Body of pancreas (tissue), 4 donors: ENCODE data around the gene SEZ6L2. TPM values are rescaled to one million over a fixed set of nuclear protein-coding genes. Genes with fewer than 3 reads are reported as not detected.

Source experiments
- ATAC-seq: fragments of 150-250 bp; one replicate; pipeline ENCODE4 v1.9.1; 2016
- DNase-seq, 4 donors: peaks; one replicate each; pipeline ENCODE4 v3.0.0-alpha.2; 2019
- H3K27ac ChIP-seq, 4 donors: fragments of 200-600 bp; sonication (generic); 1 replicate in 3 of 4; 2 replicates in 1 of 4; pipeline versions ENCODE4 v1.5.1 to v1.6.1; 2016 to 2019; ENCODE audit warnings: mild to moderate bottlenecking in 1 of 4, mixed read lengths in 1 of 4, moderate library complexity in 1 of 4
- H3K27me3 ChIP-seq, 2 donors: fragments of 200-600 bp; sonication (generic); one replicate each; pipeline ENCODE4 v1.6.0; 2016; ENCODE audit warnings: mild to moderate bottlenecking in 1 of 2
- H3K36me3 ChIP-seq, 2 donors: fragments of 200-600 bp; sonication (generic); replicated peaks in 1 of 2; 2 replicates each; pipeline ENCODE4 v1.5.1; 2016; ENCODE audit warnings: low read depth in 2 of 2; ENCODE audit not compliant: insufficient read depth in 1 of 2
- H3K4me1 ChIP-seq: fragments of 200-600 bp; sonication (generic); one replicate; pipeline ENCODE4 v1.6.0; 2016
- H3K4me3 ChIP-seq, 2 donors: fragments of 200-600 bp; sonication (generic); 1 replicate in 1 of 2; 2 replicates in 1 of 2; pipeline ENCODE4 v1.5.1; 2016 to 2019
- H3K9me3 ChIP-seq, 3 donors: fragments of 200-600 bp; sonication (generic); 1 replicate in 2 of 3; 2 replicates in 1 of 3; pipeline ENCODE4 v1.5.1; 2016
- POLR2A ChIP-seq, 3 donors: fragments of 450-650 bp; IDR thresholded peaks; one replicate each; pipeline ENCODE4 v1.6.1; 2016; ENCODE audit warnings: antibody characterized with exemption in 3 of 3, mild to moderate bottlenecking in 2 of 3
- WGBS, 2 donors: methylation state at CpG; one replicate each; pipeline ENCODE4 v1.1.5; 2017; 5-methylcytosine and 5-hydroxymethylcytosine counted together
- intact Hi-C: fragments of 100-400 bp; cut with DNase I; formaldehyde crosslinking; loops from one replicate; pipeline ENCODE4 v1.15.1; 2023
- total RNA-seq, 2 donors: library from RNA; depleted of rRNA; stranded (reverse); fragments of >200 nt; gene quantifications; one replicate each; pipeline ENCODE4 v1.1.0, GENCODE V29; 2016
- TF ChIP-seq, protein P1 (sequence below), 7 experiments: fragments of 450-650 bp in 4 of 7; fragments of 200-600 bp in 3 of 7; sonication (generic) in 3 of 7; IDR thresholded peaks; one replicate each; pipeline ENCODE4 v1.5.1; 2016 to 2019; ENCODE audit warnings: antibody characterized with exemption in 7 of 7

SEZ6L2 gene
- total RNA-seq, 2 donors from 2014 or later, result 19.2 to 28.3 TPM

DNA sequence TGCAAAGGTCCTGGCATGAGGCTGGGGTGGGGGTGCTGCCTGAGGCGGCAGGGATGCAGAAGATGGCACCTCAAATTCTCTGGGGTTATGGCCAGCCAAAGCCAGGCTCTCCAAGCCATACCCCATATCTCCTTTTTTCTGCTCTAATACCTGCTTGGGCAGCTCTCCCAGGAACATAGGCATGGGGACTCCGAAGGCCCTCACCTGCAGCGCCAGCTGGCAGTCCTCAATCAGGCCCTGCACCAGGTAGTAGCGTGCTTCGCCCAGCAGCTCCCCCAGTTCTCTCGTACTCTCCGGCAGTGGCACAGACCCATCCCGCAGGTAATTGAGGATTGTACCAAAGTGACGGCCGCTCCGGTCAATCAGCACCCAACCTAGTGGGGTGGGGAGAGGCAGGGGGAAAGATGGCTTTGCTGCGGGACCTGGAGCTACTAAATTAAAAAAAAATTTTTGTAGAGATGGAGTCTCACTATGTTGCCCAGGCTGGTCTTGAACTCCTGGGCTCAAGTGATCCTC lies 23.7 kb upstream of the SEZ6L2 start:
- Histone ChIP-seq H3K27ac (no peak overlapping the region), H3K4me1 (peaks cover 23% of the 10 kb centered on the region), H3K36me3 (peaks cover 0 to 8% of the 10 kb centered on the region in 2 donors), H3K27me3 (no peaks in the 10 kb centered on the region), H3K4me3 (no peak overlapping the region), H3K9me3 (no peaks in the 10 kb centered on the region)
- WGBS, 2 donors, result 91 to 92% methylated on average over 2 to 12 of the region's 12 CpGs
- TF ChIP-seq, protein P1, sequence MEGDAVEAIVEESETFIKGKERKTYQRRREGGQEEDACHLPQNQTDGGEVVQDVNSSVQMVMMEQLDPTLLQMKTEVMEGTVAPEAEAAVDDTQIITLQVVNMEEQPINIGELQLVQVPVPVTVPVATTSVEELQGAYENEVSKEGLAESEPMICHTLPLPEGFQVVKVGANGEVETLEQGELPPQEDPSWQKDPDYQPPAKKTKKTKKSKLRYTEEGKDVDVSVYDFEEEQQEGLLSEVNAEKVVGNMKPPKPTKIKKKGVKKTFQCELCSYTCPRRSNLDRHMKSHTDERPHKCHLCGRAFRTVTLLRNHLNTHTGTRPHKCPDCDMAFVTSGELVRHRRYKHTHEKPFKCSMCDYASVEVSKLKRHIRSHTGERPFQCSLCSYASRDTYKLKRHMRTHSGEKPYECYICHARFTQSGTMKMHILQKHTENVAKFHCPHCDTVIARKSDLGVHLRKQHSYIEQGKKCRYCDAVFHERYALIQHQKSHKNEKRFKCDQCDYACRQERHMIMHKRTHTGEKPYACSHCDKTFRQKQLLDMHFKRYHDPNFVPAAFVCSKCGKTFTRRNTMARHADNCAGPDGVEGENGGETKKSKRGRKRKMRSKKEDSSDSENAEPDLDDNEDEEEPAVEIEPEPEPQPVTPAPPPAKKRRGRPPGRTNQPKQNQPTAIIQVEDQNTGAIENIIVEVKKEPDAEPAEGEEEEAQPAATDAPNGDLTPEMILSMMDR (IDR thresholded peaks at IDR 0.05), result no peak
- no peak for TF ChIP-seq POLR2A (IDR thresholded peaks at IDR 0.05)
- ATAC-seq, result no peak
- intact Hi-C loops, result no loop called here
- no peak for DNase-seq

DNA sequence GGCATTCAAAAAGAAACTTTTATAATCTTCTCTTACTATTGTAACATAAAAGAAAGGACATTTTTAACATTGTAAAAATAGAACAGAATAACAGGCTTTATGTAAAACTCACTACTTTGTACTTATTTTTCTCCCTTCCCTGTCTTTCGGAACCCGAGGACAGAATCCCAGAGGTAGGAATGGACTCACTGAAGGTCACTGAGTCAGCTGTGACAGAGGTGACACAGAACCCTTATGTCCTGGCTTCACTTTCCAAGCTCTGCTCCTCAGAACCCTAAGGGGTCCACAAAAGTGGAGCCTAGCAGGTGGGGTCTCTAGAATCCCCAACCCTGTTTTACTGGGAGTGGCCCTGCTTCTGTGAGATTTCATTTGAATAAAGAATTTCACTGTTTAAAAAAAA lies 23.0 kb upstream of the SEZ6L2 start:
- H3K27ac ChIP-seq, result no peak overlapping the region
- intact Hi-C loops, result no loop called here
- H3K9me3 ChIP-seq, result no peaks in the 10 kb centered on the region
- peaks cover 0 to 8% of the 10 kb centered on the region in 2 donors for H3K36me3 ChIP-seq
- DNase-seq, result no peak
- H3K27me3 ChIP-seq, result no peaks in the 10 kb centered on the region
- TF ChIP-seq POLR2A (IDR thresholded peaks at IDR 0.05), result no peak
- TF ChIP-seq, protein P1 (IDR thresholded peaks at IDR 0.05), result no peak
- 83 to 85% methylated on average over 2 of the region's 2 CpGs for WGBS, 2 donors
- no peak overlapping the region for H3K4me3 ChIP-seq
- no peak for ATAC-seq
- peaks cover 23% of the 10 kb centered on the region for H3K4me1 ChIP-seq

DNA sequence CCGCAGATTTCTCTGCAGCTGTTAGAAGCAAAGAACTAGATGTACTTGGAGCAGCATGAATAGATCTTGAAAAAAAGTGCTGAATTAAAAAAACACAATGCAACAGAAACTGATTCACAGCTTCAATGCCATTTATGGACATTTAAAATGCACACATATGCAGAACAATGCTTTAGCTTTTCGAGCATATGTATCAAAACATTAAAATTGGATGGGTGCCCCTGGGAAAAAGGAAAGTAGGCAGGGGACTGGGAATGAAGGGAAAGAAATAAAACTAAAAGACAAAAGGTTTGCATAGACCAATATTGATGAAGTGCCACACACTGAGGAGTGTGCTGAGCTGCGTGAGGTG lies 21.7 kb upstream of the SEZ6L2 start:
- no peaks in the 10 kb centered on the region for H3K27me3 ChIP-seq
- ATAC-seq (no peak), DNase-seq (no peak)
- no peak overlapping the region for H3K27ac ChIP-seq
- peaks cover 12% of the 10 kb centered on the region for H3K4me1 ChIP-seq
- intact Hi-C loops, result no loop called here
- WGBS, 2 donors, result 90 to 94% methylated on average over 3 of the region's 3 CpGs
- no peaks in the 10 kb centered on the region for H3K9me3 ChIP-seq
- H3K4me3 ChIP-seq, result no peak overlapping the region
- no peak for TF ChIP-seq POLR2A (IDR thresholded peaks at IDR 0.05)
- TF ChIP-seq, protein P1 (IDR thresholded peaks at IDR 0.05), result no peak
- peaks cover 0 to 8% of the 10 kb centered on the region in 2 donors for H3K36me3 ChIP-seq

- Histone ChIP-seq H3K27ac (no peak overlapping the region), H3K4me1 (peaks cover 12% of the 10 kb centered on the region), H3K36me3 (peaks cover 0 to 8% of the 10 kb centered on the region in 2 donors), H3K4me3 (no peak overlapping the region), H3K27me3 (no peaks in the 10 kb centered on the region), H3K9me3 (no peaks in the 10 kb centered on the region)
- ATAC-seq, result no peak
- intact Hi-C loops, result no loop called here
- no peak for DNase-seq
- WGBS, 2 donors, result 72 to 78% methylated on average over 6 of the region's 6 CpGs
- no peak for TF ChIP-seq POLR2A (IDR thresholded peaks at IDR 0.05)
- TF ChIP-seq, protein P1 (IDR thresholded peaks at IDR 0.05), result no peak
Observed at GRCh38 chr16:29920288-29921033, 21.1 kb upstream of the SEZ6L2 start.

DNA sequence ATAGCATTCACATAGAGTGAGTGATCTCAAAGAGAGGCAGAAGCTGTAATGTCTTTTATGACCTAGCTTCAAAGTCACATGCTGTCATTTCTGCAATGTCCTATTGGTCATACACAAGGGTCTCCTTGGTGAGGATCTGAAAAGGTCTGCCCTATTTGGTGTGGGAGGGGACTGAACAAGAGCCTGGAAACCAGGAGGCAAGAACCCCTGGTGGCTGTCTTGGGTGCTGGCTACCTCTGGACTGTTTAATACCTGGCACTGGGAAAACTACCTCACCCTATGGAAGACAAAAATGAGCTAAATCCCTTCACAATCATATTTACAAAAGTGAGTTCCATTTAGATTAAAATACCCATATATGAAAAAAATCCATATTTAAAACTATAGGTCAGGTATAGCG lies 17.6 kb upstream of the SEZ6L2 start:
- no peak overlapping the region for H3K4me3 ChIP-seq
- H3K27me3 ChIP-seq, result no peaks in the 10 kb centered on the region
- WGBS, 2 donors, result 88 to 100% methylated on average over 1 of the region's 1 CpG
- peaks cover 0 to 10% of the 10 kb centered on the region in 2 donors for H3K36me3 ChIP-seq
- no peaks in the 10 kb centered on the region for H3K9me3 ChIP-seq
- ATAC-seq (no peak), DNase-seq (no peak)
- TF ChIP-seq, protein P1 (IDR thresholded peaks at IDR 0.05), result no peak
- no peak for TF ChIP-seq POLR2A (IDR thresholded peaks at IDR 0.05)
- no peaks in the 10 kb centered on the region for H3K4me1 ChIP-seq
- intact Hi-C loops, result no loop called here
- H3K27ac ChIP-seq, result no peak overlapping the region
